ENCODE results near the gene PDCD1. TPM values are rescaled to one million over a fixed set of nuclear protein-coding genes. Genes with fewer than 3 reads are reported as not detected.
A peak's percentile ranks its signal among the peaks of the same experiment; 100 is the strongest.
"Not testable (repeated sequence)": the region's sequence is repeated elsewhere in the genome, so short reads cannot be mapped to it uniquely, and the experiment has no call there.

PDCD1 gene
- total RNA-seq, 2 donors from 2014 or later: 0.21 to 0.35 TPM

- Histone ChIP-seq H3K9ac (ENCODE audit: low read depth in 2 of 2, low read length in 2 of 2) (peak overlapping the region in 1 of 2 donors; percentile 83), H3K9me3 (no peaks in the 10 kb centered on the region), H3K4me3 (no peak overlapping the region), H3K27ac (no peak overlapping the region), H3K27me3 (no peaks in the 10 kb centered on the region), H3K36me3 (no peaks in the 10 kb centered on the region), H3K4me1 (no peaks in the 10 kb centered on the region)
- intact Hi-C loops (cut with DNase I): no loop called here
- no peak for TF ChIP-seq CTCF (IDR thresholded peaks at IDR 0.05)
- DNase-seq: peak; percentile 20
Observed at GRCh38 chr2:241810307-241811200, 48.1 kb downstream of the PDCD1 start.

- Histone ChIP-seq H3K9ac (ENCODE audit: low read depth in 2 of 2, low read length in 2 of 2) (peak overlapping the region; percentile 66 to 83), H3K27ac (peak overlapping the region; percentile 46), H3K36me3 (no peaks in the 10 kb centered on the region), H3K4me3 (peak overlapping the region; percentile 41), H3K27me3 (no peaks in the 10 kb centered on the region), H3K4me1 (no peaks in the 10 kb centered on the region), H3K9me3 (no peaks in the 10 kb centered on the region)
- no peak for TF ChIP-seq CTCF (IDR thresholded peaks at IDR 0.05)
- peak; percentile 35 for DNase-seq
- intact Hi-C loops (cut with DNase I): no loop called here
Observed at GRCh38 chr2:241809383-241810306, 49.0 kb downstream of the PDCD1 start.

- Histone ChIP-seq H3K9ac (ENCODE audit: low read depth in 2 of 2, low read length in 2 of 2) (peak within 1 kb of the TSS; percentile 66 to 83), H3K27ac (peak within 1 kb of the TSS; percentile 46), H3K4me1 (no peaks in the 10 kb centered on the region), H3K4me3 (peak within 1 kb of the TSS; percentile 41), H3K36me3 (no peaks in the 10 kb centered on the region), H3K9me3 (no peaks in the 10 kb centered on the region), H3K27me3 (peaks cover 6% of the 10 kb centered on the region)
- intact Hi-C loops (cut with DNase I): no loop called here
- TF ChIP-seq CTCF (IDR thresholded peaks at IDR 0.05): no peak
- peak; percentile 90 for DNase-seq
Observed at GRCh38 chr2:241808721-241809382, 49.8 kb downstream of the PDCD1 start, which contains the start of gene NEU4. Gene NEU4 (plus strand): TSS chr2:241809193. CDS start chr2:241814485, 5,292 bp downstream.

GRCh38 chr2:241808051-241808720 lies 50.5 kb downstream of the PDCD1 start:
- Histone ChIP-seq H3K27ac (peak overlapping the region; percentile 46), H3K9ac (ENCODE audit: low read depth in 2 of 2, low read length in 2 of 2) (peak overlapping the region in 1 of 2 donors; percentile 83), H3K27me3 (peaks cover 6% of the 10 kb centered on the region), H3K9me3 (no peaks in the 10 kb centered on the region), H3K36me3 (no peaks in the 10 kb centered on the region), H3K4me3 (no peak overlapping the region), H3K4me1 (no peaks in the 10 kb centered on the region)
- TF ChIP-seq CTCF (IDR thresholded peaks at IDR 0.05): no peak
- intact Hi-C loops (cut with DNase I): no loop called here
- DNase-seq: peak; percentile 28

GRCh38 chr2:241806217-241806616 lies 52.5 kb downstream of the PDCD1 start:
- intact Hi-C loops (cut with DNase I); H3K4me1 ChIP-seq; H3K27me3 ChIP-seq; H3K4me3 ChIP-seq; H3K9me3 ChIP-seq; H3K27ac ChIP-seq; H3K9ac ChIP-seq (ENCODE audit: low read depth in 2 of 2, low read length in 2 of 2); H3K36me3 ChIP-seq; DNase-seq: not testable (repeated sequence)
